HCT116 (cell line): Measurements from ENCODE around the gene TENM4.

Source experiments
- CEBPB ChIP-seq: IDR thresholded peaks from 2 replicates; pipeline ENCODE4 v1.6.1; 2012; ENCODE audit warnings: low read depth
- EGR1 ChIP-seq: IDR thresholded peaks from 2 replicates; pipeline ENCODE4 v1.6.1; 2012; ENCODE audit warnings: low read depth
- ELF1 ChIP-seq: IDR thresholded peaks from 2 replicates; pipeline ENCODE4 v1.6.1; 2012; ENCODE audit warnings: low read depth, borderline replicate concordance
- EZH2phosphoT487 ChIP-seq: fragments of 200-600 bp; IDR thresholded peaks from 2 replicates; pipeline ENCODE4 v1.6.1; 2018; ENCODE audit warnings: antibody characterized with exemption, borderline replicate concordance
- JUND ChIP-seq: IDR thresholded peaks from 2 replicates; pipeline ENCODE4 v1.6.1; 2012
- POLR2A ChIP-seq: IDR thresholded peaks from 2 replicates; pipeline ENCODE4 v1.7.0; 2011; ENCODE audit warnings: borderline replicate concordance; ENCODE audit not compliant: insufficient read depth, insufficient read length; ENCODE audit errors: extremely low read depth
- POLR2AphosphoS5 ChIP-seq: IDR thresholded peaks from 2 replicates; pipeline ENCODE4 v1.6.1; 2011; ENCODE audit warnings: mild to moderate bottlenecking, low read depth, low read length, moderate library complexity
- RAD21 ChIP-seq: IDR thresholded peaks from 2 replicates; pipeline ENCODE4 v1.6.1; 2012; ENCODE audit warnings: low read depth, mild to moderate bottlenecking
- SP1 ChIP-seq: IDR thresholded peaks from 2 replicates; pipeline ENCODE4 v1.6.1; 2012; ENCODE audit warnings: low read depth
- ZNF274 ChIP-seq: fragments of 200-500 bp; sonication (Bioruptor generic); IDR thresholded peaks from 2 replicates; pipeline ENCODE4 v1.6.1; 2014; ENCODE audit warnings: mild to moderate bottlenecking, low read depth, low read length, inconsistent platforms
- TF ChIP-seq, protein P1 (sequence below), 3 experiments: fragments of 200-600 bp in 1 of 3; sonication (generic) in 1 of 3; IDR thresholded peaks in 2 of 3; conservative IDR thresholded peaks in 1 of 3; 2 replicates each; pipeline ENCODE4 v1.5.1; 2012 to 2017; ENCODE audit warnings: low read depth in 2 of 3, low read length in 2 of 3, antibody characterized with exemption in 1 of 3, borderline replicate concordance in 1 of 3, control low read depth in 1 of 3, mild to moderate bottlenecking in 1 of 3, mixed read lengths in 1 of 3, mixed run types in 1 of 3, moderate library complexity in 1 of 3; ENCODE audit not compliant: insufficient read depth in 1 of 3
- TF ChIP-seq, protein P2 (sequence below): IDR thresholded peaks from 2 replicates; pipeline ENCODE4 v1.6.1; 2011; ENCODE audit warnings: mild to moderate bottlenecking, low read length, moderate library complexity; ENCODE audit not compliant: insufficient replicate concordance; ENCODE audit errors: extremely low read depth
- TF ChIP-seq, protein P3 (sequence below): IDR thresholded peaks from 2 replicates; pipeline ENCODE4 v1.6.1; 2012
- TF ChIP-seq, protein P4 (sequence below): IDR thresholded peaks from 2 replicates; pipeline ENCODE4 v1.6.1; 2012; ENCODE audit warnings: low read depth

DNA sequence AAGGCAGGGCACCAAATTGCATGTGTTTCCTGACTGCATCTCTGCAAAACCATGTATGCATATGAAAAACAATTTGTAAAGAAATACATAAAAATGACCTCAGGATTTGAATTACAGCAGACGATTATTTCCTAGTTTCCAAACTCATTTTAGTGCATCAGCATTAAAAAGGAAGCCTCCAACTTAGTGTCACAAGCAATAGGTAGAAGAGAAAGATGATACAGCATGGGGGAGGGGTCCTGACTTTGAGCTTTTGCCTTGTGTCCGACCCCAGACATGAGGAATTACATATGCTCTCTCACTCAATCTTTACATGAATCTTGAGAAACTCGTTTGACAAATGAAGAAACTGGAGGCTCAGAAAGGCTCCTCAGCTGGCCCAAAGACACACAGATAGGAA lies 571.5 kb downstream of the TENM4 start:
- TF ChIP-seq SP1 (no peak), CEBPB (no peak), RAD21 (no peak), EZH2phosphoT487 (no peak), POLR2A (no peak), EGR1 (no peak), ZNF274 (no peak), POLR2AphosphoS5 (no peak), JUND (no peak), ELF1 (no peak)
- TF ChIP-seq, protein P1, sequence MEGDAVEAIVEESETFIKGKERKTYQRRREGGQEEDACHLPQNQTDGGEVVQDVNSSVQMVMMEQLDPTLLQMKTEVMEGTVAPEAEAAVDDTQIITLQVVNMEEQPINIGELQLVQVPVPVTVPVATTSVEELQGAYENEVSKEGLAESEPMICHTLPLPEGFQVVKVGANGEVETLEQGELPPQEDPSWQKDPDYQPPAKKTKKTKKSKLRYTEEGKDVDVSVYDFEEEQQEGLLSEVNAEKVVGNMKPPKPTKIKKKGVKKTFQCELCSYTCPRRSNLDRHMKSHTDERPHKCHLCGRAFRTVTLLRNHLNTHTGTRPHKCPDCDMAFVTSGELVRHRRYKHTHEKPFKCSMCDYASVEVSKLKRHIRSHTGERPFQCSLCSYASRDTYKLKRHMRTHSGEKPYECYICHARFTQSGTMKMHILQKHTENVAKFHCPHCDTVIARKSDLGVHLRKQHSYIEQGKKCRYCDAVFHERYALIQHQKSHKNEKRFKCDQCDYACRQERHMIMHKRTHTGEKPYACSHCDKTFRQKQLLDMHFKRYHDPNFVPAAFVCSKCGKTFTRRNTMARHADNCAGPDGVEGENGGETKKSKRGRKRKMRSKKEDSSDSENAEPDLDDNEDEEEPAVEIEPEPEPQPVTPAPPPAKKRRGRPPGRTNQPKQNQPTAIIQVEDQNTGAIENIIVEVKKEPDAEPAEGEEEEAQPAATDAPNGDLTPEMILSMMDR (IDR thresholded peaks at IDR 0.05 in 2 of 3, conservative IDR thresholded peaks at IDR 0.05 in 1 of 3; ENCODE audit: borderline replicate concordance in 1 of 3, insufficient read depth in 1 of 3, low read depth in 2 of 3, low read length in 2 of 3) = no peak
- TF ChIP-seq, protein P2, sequence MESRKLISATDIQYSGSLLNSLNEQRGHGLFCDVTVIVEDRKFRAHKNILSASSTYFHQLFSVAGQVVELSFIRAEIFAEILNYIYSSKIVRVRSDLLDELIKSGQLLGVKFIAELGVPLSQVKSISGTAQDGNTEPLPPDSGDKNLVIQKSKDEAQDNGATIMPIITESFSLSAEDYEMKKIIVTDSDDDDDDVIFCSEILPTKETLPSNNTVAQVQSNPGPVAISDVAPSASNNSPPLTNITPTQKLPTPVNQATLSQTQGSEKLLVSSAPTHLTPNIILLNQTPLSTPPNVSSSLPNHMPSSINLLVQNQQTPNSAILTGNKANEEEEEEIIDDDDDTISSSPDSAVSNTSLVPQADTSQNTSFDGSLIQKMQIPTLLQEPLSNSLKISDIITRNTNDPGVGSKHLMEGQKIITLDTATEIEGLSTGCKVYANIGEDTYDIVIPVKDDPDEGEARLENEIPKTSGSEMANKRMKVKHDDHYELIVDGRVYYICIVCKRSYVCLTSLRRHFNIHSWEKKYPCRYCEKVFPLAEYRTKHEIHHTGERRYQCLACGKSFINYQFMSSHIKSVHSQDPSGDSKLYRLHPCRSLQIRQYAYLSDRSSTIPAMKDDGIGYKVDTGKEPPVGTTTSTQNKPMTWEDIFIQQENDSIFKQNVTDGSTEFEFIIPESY = no peak
- TF ChIP-seq, protein P3, sequence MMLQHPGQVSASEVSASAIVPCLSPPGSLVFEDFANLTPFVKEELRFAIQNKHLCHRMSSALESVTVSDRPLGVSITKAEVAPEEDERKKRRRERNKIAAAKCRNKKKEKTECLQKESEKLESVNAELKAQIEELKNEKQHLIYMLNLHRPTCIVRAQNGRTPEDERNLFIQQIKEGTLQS = no peak
- TF ChIP-seq, protein P4, sequence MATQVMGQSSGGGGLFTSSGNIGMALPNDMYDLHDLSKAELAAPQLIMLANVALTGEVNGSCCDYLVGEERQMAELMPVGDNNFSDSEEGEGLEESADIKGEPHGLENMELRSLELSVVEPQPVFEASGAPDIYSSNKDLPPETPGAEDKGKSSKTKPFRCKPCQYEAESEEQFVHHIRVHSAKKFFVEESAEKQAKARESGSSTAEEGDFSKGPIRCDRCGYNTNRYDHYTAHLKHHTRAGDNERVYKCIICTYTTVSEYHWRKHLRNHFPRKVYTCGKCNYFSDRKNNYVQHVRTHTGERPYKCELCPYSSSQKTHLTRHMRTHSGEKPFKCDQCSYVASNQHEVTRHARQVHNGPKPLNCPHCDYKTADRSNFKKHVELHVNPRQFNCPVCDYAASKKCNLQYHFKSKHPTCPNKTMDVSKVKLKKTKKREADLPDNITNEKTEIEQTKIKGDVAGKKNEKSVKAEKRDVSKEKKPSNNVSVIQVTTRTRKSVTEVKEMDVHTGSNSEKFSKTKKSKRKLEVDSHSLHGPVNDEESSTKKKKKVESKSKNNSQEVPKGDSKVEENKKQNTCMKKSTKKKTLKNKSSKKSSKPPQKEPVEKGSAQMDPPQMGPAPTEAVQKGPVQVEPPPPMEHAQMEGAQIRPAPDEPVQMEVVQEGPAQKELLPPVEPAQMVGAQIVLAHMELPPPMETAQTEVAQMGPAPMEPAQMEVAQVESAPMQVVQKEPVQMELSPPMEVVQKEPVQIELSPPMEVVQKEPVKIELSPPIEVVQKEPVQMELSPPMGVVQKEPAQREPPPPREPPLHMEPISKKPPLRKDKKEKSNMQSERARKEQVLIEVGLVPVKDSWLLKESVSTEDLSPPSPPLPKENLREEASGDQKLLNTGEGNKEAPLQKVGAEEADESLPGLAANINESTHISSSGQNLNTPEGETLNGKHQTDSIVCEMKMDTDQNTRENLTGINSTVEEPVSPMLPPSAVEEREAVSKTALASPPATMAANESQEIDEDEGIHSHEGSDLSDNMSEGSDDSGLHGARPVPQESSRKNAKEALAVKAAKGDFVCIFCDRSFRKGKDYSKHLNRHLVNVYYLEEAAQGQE = no peak
